Right lobe of liver (tissue), 4 donors: ENCODE measurements around the gene SMYD4.
A peak's percentile ranks its signal among the peaks of the same experiment; 100 is the strongest.

Source experiments
- CTCF ChIP-seq, 4 donors: fragments of 200-600 bp in 3 of 4; fragments of 450-650 bp in 1 of 4; IDR thresholded peaks; one replicate each; pipeline versions ENCODE4 v1.5.1 to v1.8.0; 2016 to 2022; ENCODE audit warnings: antibody characterized with exemption in 4 of 4, mild to moderate bottlenecking in 2 of 4
- POLR2A ChIP-seq: fragments of 450-650 bp; IDR thresholded peaks from one replicate; pipeline ENCODE4 v1.6.1; 2017; ENCODE audit warnings: antibody characterized with exemption, mild to moderate bottlenecking
- donor health status: DM: no; HTN: no; CAD: no.
- donor health status: DM: no; HTN: no; CAD: no.
- donor health status: DM: no; HTN: yes; CAD: no.

- TF ChIP-seq CTCF (IDR thresholded peaks at IDR 0.05) (no peak), POLR2A (peak; percentile 70)
Measured at GRCh38 chr17:1762233-1762900, 67.3 kb downstream of the SMYD4 start.
